Liver (tissue), 9 donors: ENCODE results near the gene RDX. TPM values are rescaled to one million over a fixed set of nuclear protein-coding genes. Genes with fewer than 3 reads are reported as not detected.

Experiments used
- DNase-seq: peaks from one replicate; pipeline ENCODE4 v3.0.0-alpha.2; 2017; ENCODE audit warnings: low spot score
- H3K27ac ChIP-seq, 2 donors: one replicate each; pipeline ENCODE4 v1.7.0; 2013; ENCODE audit warnings: inconsistent platforms in 2 of 2, low read length in 2 of 2, control low read depth in 1 of 2, low read depth in 1 of 2, mild to moderate bottlenecking in 1 of 2
- H3K27me3 ChIP-seq, 4 donors: one replicate each; pipeline versions ENCODE4 v1.6.1 to v1.7.0; 2013; ENCODE audit warnings: low read length in 3 of 4, inconsistent platforms in 1 of 4, mild to moderate bottlenecking in 1 of 4, moderate library complexity in 1 of 4; ENCODE audit not compliant: control insufficient read depth in 4 of 4, insufficient read depth in 4 of 4
- H3K36me3 ChIP-seq, 4 donors: one replicate each; pipeline versions ENCODE4 v1.6.1 to v1.7.0; 2013; ENCODE audit warnings: low read length in 3 of 4, mild to moderate bottlenecking in 3 of 4, low read depth in 1 of 4, moderate library complexity in 1 of 4; ENCODE audit not compliant: control insufficient read depth in 4 of 4, insufficient read depth in 3 of 4
- H3K4me1 ChIP-seq, 4 donors: one replicate each; pipeline versions ENCODE4 v1.6.1 to v1.7.0; 2013; ENCODE audit warnings: low read length in 3 of 4, mild to moderate bottlenecking in 3 of 4, moderate library complexity in 1 of 4; ENCODE audit not compliant: control insufficient read depth in 4 of 4, insufficient read depth in 4 of 4
- H3K4me3 ChIP-seq, 3 donors: one replicate each; pipeline versions ENCODE4 v1.6.1 to v1.7.0; 2013; ENCODE audit warnings: low read length in 3 of 3, control low read depth in 1 of 3, low read depth in 1 of 3, mild to moderate bottlenecking in 1 of 3
- H3K9ac ChIP-seq, 2 donors: one replicate each; pipeline ENCODE4 v1.7.0; 2013; ENCODE audit warnings: low read length in 2 of 2, mild to moderate bottlenecking in 2 of 2, moderate library complexity in 2 of 2, control low read depth in 1 of 2, low read depth in 1 of 2
- H3K9me3 ChIP-seq, 4 donors: one replicate each; pipeline versions ENCODE4 v1.6.1 to v1.7.0; 2013; ENCODE audit warnings: low read length in 3 of 4; ENCODE audit not compliant: control insufficient read depth in 4 of 4
- EGR1 ChIP-seq, 2 donors: IDR thresholded peaks; 2 replicates each; pipeline ENCODE4 v1.6.1; 2016 to 2018; ENCODE audit warnings: antibody characterized with exemption in 2 of 2, low read depth in 2 of 2
- FOXA1 ChIP-seq: IDR thresholded peaks from 2 replicates; pipeline ENCODE4 v1.6.1; 2016; ENCODE audit warnings: antibody characterized with exemption
- FOXA2 ChIP-seq: IDR thresholded peaks from 2 replicates; pipeline ENCODE4 v1.6.1; 2016; ENCODE audit warnings: antibody characterized with exemption
- GABPA ChIP-seq, 2 donors: IDR thresholded peaks in 1 of 2; conservative IDR thresholded peaks in 1 of 2; 2 replicates each; pipeline ENCODE4 v1.6.1; 2016; ENCODE audit warnings: antibody characterized with exemption in 2 of 2, mild to moderate bottlenecking in 1 of 2, moderate library complexity in 1 of 2
- HNF4G ChIP-seq: IDR thresholded peaks from 2 replicates; pipeline ENCODE4 v1.6.1; 2016; ENCODE audit warnings: antibody characterized with exemption
- NR2F2 ChIP-seq: IDR thresholded peaks from 2 replicates; pipeline ENCODE4 v1.6.1; 2016; ENCODE audit warnings: antibody characterized with exemption
- RXRA ChIP-seq, 2 donors: IDR thresholded peaks; 2 replicates each; pipeline ENCODE4 v1.6.1; 2017 to 2018; ENCODE audit warnings: antibody characterized with exemption in 2 of 2, mild to moderate bottlenecking in 1 of 2
- SP1 ChIP-seq: IDR thresholded peaks from 2 replicates; pipeline ENCODE4 v1.6.1; 2018; ENCODE audit warnings: antibody characterized with exemption, mild to moderate bottlenecking
- YY1 ChIP-seq: IDR thresholded peaks from 2 replicates; pipeline ENCODE4 v1.6.1; 2016; ENCODE audit warnings: antibody characterized with exemption, mild to moderate bottlenecking
- WGBS: extraction: QIAGEN DNeasy Blood & Tissue Kit; methylation state at CpG from one replicate; pipeline ENCODE4 v1.1.7; 2013; 5-methylcytosine and 5-hydroxymethylcytosine counted together
- polyA plus RNA-seq, 2 donors: library from polyadenylated mRNA; stranded (reverse) in 1 of 2; unstranded in 1 of 2; fragments of 200-250 nt in 1 of 2; fragments of >200 nt in 1 of 2; fragmentation: Nextera tagmentation in 1 of 2; extraction: Ambion mirVana in 1 of 2; gene quantifications; one replicate each; pipeline versions ENCODE4 v1.2.1 to v1.2.3, GENCODE V29; 2013 to 2015
- total RNA-seq, 2 donors: library from RNA; depleted of rRNA; stranded (reverse); fragments of >200 nt; gene quantifications; one replicate each; pipeline ENCODE4 v1.2.3, GENCODE V29; 2014
- TF ChIP-seq, protein P1 (sequence below): IDR thresholded peaks from 2 replicates; pipeline ENCODE4 v1.6.1; 2016; ENCODE audit warnings: antibody characterized with exemption
- TF ChIP-seq, protein P2 (sequence below): IDR thresholded peaks from 2 replicates; pipeline ENCODE4 v1.6.1; 2016; ENCODE audit warnings: antibody characterized with exemption
- TF ChIP-seq, protein P3 (sequence below): IDR thresholded peaks from 2 replicates; pipeline ENCODE4 v1.6.1; 2016; ENCODE audit warnings: antibody characterized with exemption, mild to moderate bottlenecking
- TF ChIP-seq, protein P4 (sequence below): fragments of 150-350 bp; IDR thresholded peaks from 2 replicates; pipeline ENCODE4 v1.5.1; 2017; ENCODE audit warnings: improper control_type of control experiment, low read depth, low read length; ENCODE audit not compliant: missing input control
- donor health status: healthy.
- donor health status: healthy.
- donor health status: healthy.
- donor health status: healthy.
- donor health status: healthy.

Gene RDX
- total and polyA plus RNA-seq, 4 donors: 19.9 to 116 (median 53.9) TPM

DNA sequence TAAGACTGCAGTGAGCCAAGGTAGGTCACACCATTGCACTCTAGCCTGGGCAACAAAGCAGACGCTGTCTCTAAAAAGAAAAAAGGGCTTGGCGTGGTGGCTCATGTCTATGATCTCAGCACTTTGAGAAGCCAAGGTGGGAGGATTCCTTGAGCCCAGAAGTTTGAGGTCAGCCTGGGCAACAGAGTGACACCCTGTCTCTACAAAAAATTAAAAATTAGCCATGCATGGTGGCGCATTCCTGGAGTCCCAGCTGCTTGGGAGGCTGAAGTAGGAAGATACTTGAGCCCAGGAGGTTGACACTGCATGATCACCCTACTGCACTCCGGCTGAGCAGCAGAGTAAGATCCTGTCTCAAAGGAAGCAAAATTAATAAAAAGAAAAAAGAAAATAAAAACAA, 38.9 kb upstream of the RDX start:
- H3K27ac ChIP-seq: no peak overlapping the region
- H3K9ac ChIP-seq: no peak overlapping the region
- H3K9me3 ChIP-seq: no peaks in the 10 kb centered on the region
- 97% methylated on average over 4 of the region's 4 CpGs for WGBS
- H3K4me1 ChIP-seq: no peaks in the 10 kb centered on the region
- no peak overlapping the region for H3K4me3 ChIP-seq
- H3K27me3 ChIP-seq: no peaks in the 10 kb centered on the region
- TF ChIP-seq NR2F2: no peak
- DNase-seq: no peak
- no peaks in the 10 kb centered on the region for H3K36me3 ChIP-seq

DNA sequence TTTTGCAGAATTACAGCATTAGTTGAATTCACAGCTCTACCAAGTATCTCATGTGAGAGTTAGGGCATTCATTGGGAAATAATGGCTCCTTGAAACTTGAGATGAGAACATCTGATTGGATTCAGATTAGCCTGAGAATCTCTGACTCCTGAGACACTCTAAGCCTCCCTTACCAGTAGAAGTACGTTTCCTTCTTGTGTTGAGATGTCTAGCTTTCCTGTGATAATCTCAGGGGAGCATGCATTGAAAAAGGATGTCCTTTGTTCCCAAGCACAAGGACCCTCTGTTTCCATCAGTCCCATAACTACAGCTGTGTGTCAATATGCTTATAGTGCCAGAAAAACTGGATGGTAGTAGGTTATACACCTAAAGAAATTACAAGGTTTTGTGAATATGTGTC, 35.2 kb upstream of the RDX start:
- DNase-seq: no peak
- Histone ChIP-seq H3K9ac (no peak overlapping the region), H3K27ac (no peak overlapping the region), H3K4me1 (no peaks in the 10 kb centered on the region), H3K36me3 (no peaks in the 10 kb centered on the region), H3K4me3 (no peak overlapping the region), H3K9me3 (no peaks in the 10 kb centered on the region), H3K27me3 (no peaks in the 10 kb centered on the region)
- TF ChIP-seq FOXA1 (no peak), EGR1 (IDR thresholded peaks at IDR 0.05; ENCODE audit: low read depth in 2 of 2) (no peak), FOXA2 (no peak), HNF4G (no peak), SP1 (no peak), RXRA (IDR thresholded peaks at IDR 0.05) (no peak), GABPA (IDR thresholded peaks at IDR 0.05 in 1 of 2, conservative IDR thresholded peaks at IDR 0.05 in 1 of 2) (no peak), YY1 (no peak)
- TF ChIP-seq, protein P1, sequence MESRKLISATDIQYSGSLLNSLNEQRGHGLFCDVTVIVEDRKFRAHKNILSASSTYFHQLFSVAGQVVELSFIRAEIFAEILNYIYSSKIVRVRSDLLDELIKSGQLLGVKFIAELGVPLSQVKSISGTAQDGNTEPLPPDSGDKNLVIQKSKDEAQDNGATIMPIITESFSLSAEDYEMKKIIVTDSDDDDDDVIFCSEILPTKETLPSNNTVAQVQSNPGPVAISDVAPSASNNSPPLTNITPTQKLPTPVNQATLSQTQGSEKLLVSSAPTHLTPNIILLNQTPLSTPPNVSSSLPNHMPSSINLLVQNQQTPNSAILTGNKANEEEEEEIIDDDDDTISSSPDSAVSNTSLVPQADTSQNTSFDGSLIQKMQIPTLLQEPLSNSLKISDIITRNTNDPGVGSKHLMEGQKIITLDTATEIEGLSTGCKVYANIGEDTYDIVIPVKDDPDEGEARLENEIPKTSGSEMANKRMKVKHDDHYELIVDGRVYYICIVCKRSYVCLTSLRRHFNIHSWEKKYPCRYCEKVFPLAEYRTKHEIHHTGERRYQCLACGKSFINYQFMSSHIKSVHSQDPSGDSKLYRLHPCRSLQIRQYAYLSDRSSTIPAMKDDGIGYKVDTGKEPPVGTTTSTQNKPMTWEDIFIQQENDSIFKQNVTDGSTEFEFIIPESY: no peak
- TF ChIP-seq, protein P2, sequence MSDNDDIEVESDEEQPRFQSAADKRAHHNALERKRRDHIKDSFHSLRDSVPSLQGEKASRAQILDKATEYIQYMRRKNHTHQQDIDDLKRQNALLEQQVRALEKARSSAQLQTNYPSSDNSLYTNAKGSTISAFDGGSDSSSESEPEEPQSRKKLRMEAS: no peak
- TF ChIP-seq, protein P3, sequence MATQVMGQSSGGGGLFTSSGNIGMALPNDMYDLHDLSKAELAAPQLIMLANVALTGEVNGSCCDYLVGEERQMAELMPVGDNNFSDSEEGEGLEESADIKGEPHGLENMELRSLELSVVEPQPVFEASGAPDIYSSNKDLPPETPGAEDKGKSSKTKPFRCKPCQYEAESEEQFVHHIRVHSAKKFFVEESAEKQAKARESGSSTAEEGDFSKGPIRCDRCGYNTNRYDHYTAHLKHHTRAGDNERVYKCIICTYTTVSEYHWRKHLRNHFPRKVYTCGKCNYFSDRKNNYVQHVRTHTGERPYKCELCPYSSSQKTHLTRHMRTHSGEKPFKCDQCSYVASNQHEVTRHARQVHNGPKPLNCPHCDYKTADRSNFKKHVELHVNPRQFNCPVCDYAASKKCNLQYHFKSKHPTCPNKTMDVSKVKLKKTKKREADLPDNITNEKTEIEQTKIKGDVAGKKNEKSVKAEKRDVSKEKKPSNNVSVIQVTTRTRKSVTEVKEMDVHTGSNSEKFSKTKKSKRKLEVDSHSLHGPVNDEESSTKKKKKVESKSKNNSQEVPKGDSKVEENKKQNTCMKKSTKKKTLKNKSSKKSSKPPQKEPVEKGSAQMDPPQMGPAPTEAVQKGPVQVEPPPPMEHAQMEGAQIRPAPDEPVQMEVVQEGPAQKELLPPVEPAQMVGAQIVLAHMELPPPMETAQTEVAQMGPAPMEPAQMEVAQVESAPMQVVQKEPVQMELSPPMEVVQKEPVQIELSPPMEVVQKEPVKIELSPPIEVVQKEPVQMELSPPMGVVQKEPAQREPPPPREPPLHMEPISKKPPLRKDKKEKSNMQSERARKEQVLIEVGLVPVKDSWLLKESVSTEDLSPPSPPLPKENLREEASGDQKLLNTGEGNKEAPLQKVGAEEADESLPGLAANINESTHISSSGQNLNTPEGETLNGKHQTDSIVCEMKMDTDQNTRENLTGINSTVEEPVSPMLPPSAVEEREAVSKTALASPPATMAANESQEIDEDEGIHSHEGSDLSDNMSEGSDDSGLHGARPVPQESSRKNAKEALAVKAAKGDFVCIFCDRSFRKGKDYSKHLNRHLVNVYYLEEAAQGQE: no peak
- TF ChIP-seq, protein P4, sequence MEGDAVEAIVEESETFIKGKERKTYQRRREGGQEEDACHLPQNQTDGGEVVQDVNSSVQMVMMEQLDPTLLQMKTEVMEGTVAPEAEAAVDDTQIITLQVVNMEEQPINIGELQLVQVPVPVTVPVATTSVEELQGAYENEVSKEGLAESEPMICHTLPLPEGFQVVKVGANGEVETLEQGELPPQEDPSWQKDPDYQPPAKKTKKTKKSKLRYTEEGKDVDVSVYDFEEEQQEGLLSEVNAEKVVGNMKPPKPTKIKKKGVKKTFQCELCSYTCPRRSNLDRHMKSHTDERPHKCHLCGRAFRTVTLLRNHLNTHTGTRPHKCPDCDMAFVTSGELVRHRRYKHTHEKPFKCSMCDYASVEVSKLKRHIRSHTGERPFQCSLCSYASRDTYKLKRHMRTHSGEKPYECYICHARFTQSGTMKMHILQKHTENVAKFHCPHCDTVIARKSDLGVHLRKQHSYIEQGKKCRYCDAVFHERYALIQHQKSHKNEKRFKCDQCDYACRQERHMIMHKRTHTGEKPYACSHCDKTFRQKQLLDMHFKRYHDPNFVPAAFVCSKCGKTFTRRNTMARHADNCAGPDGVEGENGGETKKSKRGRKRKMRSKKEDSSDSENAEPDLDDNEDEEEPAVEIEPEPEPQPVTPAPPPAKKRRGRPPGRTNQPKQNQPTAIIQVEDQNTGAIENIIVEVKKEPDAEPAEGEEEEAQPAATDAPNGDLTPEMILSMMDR: no peak
- 41% methylated on average over 1 of the region's 1 CpG for WGBS
